ENCODE results near the gene RPL36AL.
"Not testable (repeated sequence)": the region's sequence is repeated elsewhere in the genome, so short reads cannot be mapped to it uniquely, and the experiment has no call there.

Gene RPL36AL

GRCh38 chr14:49620182-49621113 lies at the start of gene RPL36AL, which contains the start of gene MGAT2:
Gene RPL36AL, minus strand, starts transcription at chr14:49620626. Its CDS starts 1,522 bp downstream, at chr14:49619104.
Gene MGAT2, plus strand, starts transcription at chr14:49620799. Its CDS starts 470 bp downstream, at chr14:49621269.
- peak; percentile 95 for DNase-seq

- DNase-seq = no peak
These were observed 39.4 kb upstream of the RPL36AL start for GRCh38 chr14:49659526-49660455.

- not testable (repeated sequence) for DNase-seq
These were observed 37.1 kb upstream of the RPL36AL start for GRCh38 chr14:49657500-49657899.

GRCh38 chr14:49654511-49654910 lies 34.1 kb upstream of the RPL36AL start:
- no peak for DNase-seq

GRCh38 chr14:49653508-49653907 lies 33.1 kb upstream of the RPL36AL start:
- DNase-seq = no peak

GRCh38 chr14:49642163-49642562 lies 21.7 kb upstream of the RPL36AL start:
- no peak for DNase-seq

- no peak for DNase-seq
These were observed 21.3 kb upstream of the RPL36AL start for GRCh38 chr14:49641697-49642129.

GRCh38 chr14:49640540-49641417 lies 20.4 kb upstream of the RPL36AL start:
- no peak for DNase-seq

GRCh38 chr14:49637534-49638078 lies 17.2 kb upstream of the RPL36AL start:
- DNase-seq = no peak

- DNase-seq = no peak
These were observed 16.4 kb upstream of the RPL36AL start for GRCh38 chr14:49636866-49637265.

- peak; percentile 58 for DNase-seq
These were observed 14.3 kb upstream of the RPL36AL start, which contains the start of gene DNAAF2 for GRCh38 chr14:49634547-49635334. Gene DNAAF2, minus strand, starts transcription at chr14:49635244. Its CDS starts 95 bp downstream, at chr14:49635149.

- peak; percentile 91 for DNase-seq
These were observed 13.5 kb upstream of the RPL36AL start for GRCh38 chr14:49633640-49634546.

- peak; percentile 6 for DNase-seq
These were observed 3.8 kb upstream of the RPL36AL start for GRCh38 chr14:49623941-49624839.

- DNase-seq = no peak
These were observed 3.0 kb upstream of the RPL36AL start for GRCh38 chr14:49623387-49623786.

GRCh38 chr14:49622022-49622607 lies 1.7 kb upstream of the RPL36AL start:
- no peak for DNase-seq

GRCh38 chr14:49621114-49621881 lies 872 bp upstream of the RPL36AL start:
- DNase-seq = peak; percentile 67

- no peak for DNase-seq
These were observed 696 bp downstream of the RPL36AL start for GRCh38 chr14:49619730-49620129.

Measured in stimulated activated naive CD4-positive, alpha-beta T cell treated with Interleukin-2 at 50 U/mL for 16 hours (primary cell).